ENCODE measurements around the gene FHOD3.

The FHOD3 gene

GRCh38 chr18:36323421-36323820 is 25.9 kb downstream of the FHOD3 start:
- no peak for DNase-seq

- DNase-seq = no peak
Measured at GRCh38 chr18:36325846-36326245, 28.3 kb downstream of the FHOD3 start.

GRCh38 chr18:36326771-36327170 is 29.3 kb downstream of the FHOD3 start:
- DNase-seq = no peak

- no peak for DNase-seq
Measured at GRCh38 chr18:36327352-36328316, 30.1 kb downstream of the FHOD3 start.

GRCh38 chr18:36328385-36328858 is 30.9 kb downstream of the FHOD3 start:
- DNase-seq = no peak

- no peak for DNase-seq
Measured at GRCh38 chr18:36328916-36329315, 31.4 kb downstream of the FHOD3 start.

- no peak for DNase-seq
Measured at GRCh38 chr18:36329684-36330434, 32.3 kb downstream of the FHOD3 start.

GRCh38 chr18:36330435-36331052 is 33.0 kb downstream of the FHOD3 start:
- no peak for DNase-seq

- no peak for DNase-seq
Measured at GRCh38 chr18:36331521-36331971, 34.0 kb downstream of the FHOD3 start.

- no peak for DNase-seq
Measured at GRCh38 chr18:36333414-36333813, 35.9 kb downstream of the FHOD3 start.

- no peak for DNase-seq
Measured at GRCh38 chr18:36334798-36335197, 37.3 kb downstream of the FHOD3 start.

- no peak for DNase-seq
Measured at GRCh38 chr18:36335476-36336279, 38.2 kb downstream of the FHOD3 start.

GRCh38 chr18:36337679-36338402 is 40.3 kb downstream of the FHOD3 start:
- no peak for DNase-seq

GRCh38 chr18:36338403-36338933 is 41.0 kb downstream of the FHOD3 start:
- DNase-seq = no peak

GRCh38 chr18:36340246-36340645 is 42.7 kb downstream of the FHOD3 start:
- DNase-seq = no peak

GRCh38 chr18:36341944-36342343 is 44.4 kb downstream of the FHOD3 start:
- DNase-seq = no peak

GRCh38 chr18:36348331-36348730 is 50.8 kb downstream of the FHOD3 start:
- DNase-seq = no peak

GRCh38 chr18:36348971-36349417 is 51.5 kb downstream of the FHOD3 start:
- DNase-seq = no peak

GRCh38 chr18:36349552-36349951 is 52.0 kb downstream of the FHOD3 start:
- no peak for DNase-seq

GRCh38 chr18:36350251-36350651 is 52.7 kb downstream of the FHOD3 start:
- no peak for DNase-seq

GRCh38 chr18:36350839-36351469 is 53.4 kb downstream of the FHOD3 start:
- DNase-seq = no peak
